IMR-90 (cell line): ENCODE results near the gene IER5. TPM values are rescaled to one million over a fixed set of nuclear protein-coding genes. Genes with fewer than 3 reads are reported as not detected.

ENCODE experiments used
- ATAC-seq: fragments of 200-7000 bp; cut with Tn5 transposase; 2 replicates; pipeline ENCODE4 v1.9.1; 2020; ENCODE audit warnings: low read depth, mild to moderate bottlenecking, moderate library complexity
- BruUV-seq: library from RNA; stranded (reverse); fragments of 400-500 nt; replicated peaks from 2 replicates; lab custom pipeline; 2021; lab: Mats Ljungman, UMichigan
- CTCF ChIA-PET: fragments of 300-600 bp; formaldehyde crosslinking; extraction: SDS; loops from one replicate; lab custom pipeline; 2021; ENCODE audit warnings: antibody characterized with exemption; lab: Yijun Ruan, JAX
- POLR2A ChIA-PET: fragments of 300-600 bp; sonication (Branson Sonifier 250); formaldehyde crosslinking; loops from one replicate; lab custom pipeline; 2022; ENCODE audit warnings: antibody characterized with exemption; ENCODE audit not compliant: unreplicated experiment; lab: Charles Lee
- DNase-seq: peaks from one replicate; pipeline ENCODE4 v3.0.0; 2013
- H2AFZ ChIP-seq: replicated peaks from 2 replicates; pipeline ENCODE3; 2013; ENCODE audit warnings: low read length, mild to moderate bottlenecking; ENCODE audit not compliant: poor library complexity
- H2AK5ac ChIP-seq: 2 replicates; pipeline ENCODE4 v1.6.1; 2013; ENCODE audit warnings: low read depth, low read length, inconsistent platforms
- H2AK9ac ChIP-seq: replicated peaks from 2 replicates; pipeline ENCODE3; 2013; ENCODE audit warnings: mild to moderate bottlenecking, low read depth, low read length, moderate library complexity; ENCODE audit not compliant: poor library complexity
- H2BK120ac ChIP-seq: 2 replicates; pipeline ENCODE4 v1.6.1; 2013; ENCODE audit warnings: low read depth, low read length, inconsistent platforms
- H2BK15ac ChIP-seq: 3 replicates; pipeline ENCODE4 v1.6.1; 2013; ENCODE audit warnings: low read depth, low read length, inconsistent platforms
- H2BK20ac ChIP-seq: 2 replicates; pipeline ENCODE4 v1.6.1; 2013; ENCODE audit warnings: low read depth, mild to moderate bottlenecking, inconsistent platforms, low read length, moderate library complexity
- H2BK5ac ChIP-seq: 2 replicates; pipeline ENCODE4 v1.6.1; 2013; ENCODE audit warnings: mild to moderate bottlenecking, low read depth, low read length, inconsistent platforms; ENCODE audit not compliant: poor library complexity, severe bottlenecking
- H3K14ac ChIP-seq: replicated peaks from 2 replicates; pipeline ENCODE4 v1.6.1; 2013; ENCODE audit warnings: low read depth, low read length, inconsistent platforms
- H3K18ac ChIP-seq: 2 replicates; pipeline ENCODE4 v1.6.1; 2013; ENCODE audit warnings: low read depth, low read length, control low read depth
- H3K23ac ChIP-seq: 2 replicates; pipeline ENCODE4 v1.6.1; 2013; ENCODE audit warnings: low read depth, low read length, inconsistent platforms
- H3K27ac ChIP-seq: 2 replicates; pipeline ENCODE4 v1.5.1; 2013; ENCODE audit warnings: mild to moderate bottlenecking, control low read depth, low read length; ENCODE audit not compliant: insufficient read depth
- H3K27me3 ChIP-seq: 2 replicates; pipeline ENCODE4 v1.6.1; 2013; ENCODE audit warnings: low read length; ENCODE audit not compliant: control insufficient read depth, insufficient read depth
- H3K36me3 ChIP-seq: 2 replicates; pipeline ENCODE4 v1.6.1; 2013; ENCODE audit warnings: low read length, mixed read lengths; ENCODE audit not compliant: control insufficient read depth, insufficient read depth
- H3K4ac ChIP-seq: 2 replicates; pipeline ENCODE4 v1.6.1; 2013; ENCODE audit warnings: low read depth, low read length, inconsistent platforms
- H3K4me1 ChIP-seq: 2 replicates; pipeline ENCODE4 v1.6.1; 2013; ENCODE audit warnings: low read length, mixed read lengths; ENCODE audit not compliant: control insufficient read depth, insufficient read depth
- H3K4me2 ChIP-seq: 2 replicates; pipeline ENCODE4 v1.6.1; 2013; ENCODE audit warnings: low read depth, mild to moderate bottlenecking, control low read depth, low read length, moderate library complexity
- H3K4me3 ChIP-seq: 2 replicates; pipeline ENCODE4 v1.5.1; 2013; ENCODE audit warnings: low read depth, mild to moderate bottlenecking, control low read depth, low read length, moderate library complexity; ENCODE audit not compliant: insufficient read depth
- H3K56ac ChIP-seq: 2 replicates; pipeline ENCODE4 v1.6.1; 2013; ENCODE audit warnings: low read length, inconsistent platforms; ENCODE audit not compliant: insufficient read depth; ENCODE audit errors: extremely low read depth
- H3K79me1 ChIP-seq, 2 experiments: 2 replicates each; pipeline ENCODE4 v1.6.1; 2013; ENCODE audit warnings: low read length in 2 of 2, inconsistent platforms in 1 of 2, low read depth in 1 of 2
- H3K9ac ChIP-seq: 2 replicates; pipeline ENCODE4 v1.6.1; 2013; ENCODE audit warnings: low read depth, low read length, control low read depth
- H3K9me1 ChIP-seq: 2 replicates; pipeline ENCODE4 v1.6.1; 2013; ENCODE audit warnings: low read length, inconsistent platforms; ENCODE audit not compliant: insufficient read depth
- H3K9me3 ChIP-seq: 2 replicates; pipeline ENCODE4 v1.6.1; 2013; ENCODE audit warnings: low read length; ENCODE audit not compliant: control insufficient read depth, insufficient read depth
- H4K20me1 ChIP-seq: 2 replicates; pipeline ENCODE4 v1.6.1; 2013; ENCODE audit warnings: low read length, inconsistent platforms; ENCODE audit not compliant: insufficient read depth
- H4K5ac ChIP-seq: 2 replicates; pipeline ENCODE4 v1.6.1; 2013; ENCODE audit warnings: mild to moderate bottlenecking, low read depth, low read length, control low read depth
- H4K8ac ChIP-seq, 2 experiments: 2 replicates each; pipeline ENCODE4 v1.6.1; 2013; ENCODE audit warnings: low read depth in 2 of 2, low read length in 2 of 2, control low read depth in 1 of 2, inconsistent platforms in 1 of 2
- H4K91ac ChIP-seq: 2 replicates; pipeline ENCODE4 v1.6.1; 2013; ENCODE audit warnings: low read depth, low read length, inconsistent platforms; ENCODE audit not compliant: insufficient read depth
- BHLHE40 ChIP-seq: fragments of 150-350 bp; IDR thresholded peaks from 2 replicates; pipeline ENCODE4 v1.6.1; 2016; ENCODE audit warnings: mild to moderate bottlenecking, low read depth, low read length
- CEBPB ChIP-seq: IDR thresholded peaks from 2 replicates; pipeline ENCODE4 v1.6.1; 2012; ENCODE audit warnings: low read depth, low read length, improper control_type of control experiment
- CHD1 ChIP-seq: IDR thresholded peaks from 2 replicates; pipeline ENCODE4 v1.6.1; 2012; ENCODE audit warnings: low read depth, low read length, improper control_type of control experiment
- CTCF ChIP-seq: conservative IDR thresholded peaks from 2 replicates; pipeline ENCODE4 v1.5.1; 2012; ENCODE audit warnings: mild to moderate bottlenecking, low read depth, low read length, improper control_type of control experiment
- ELK1 ChIP-seq: fragments of 150-350 bp; IDR thresholded peaks from 2 replicates; pipeline ENCODE4 v1.6.1; 2016; ENCODE audit warnings: low read depth, mild to moderate bottlenecking, low read length, moderate library complexity, borderline replicate concordance
- FOS ChIP-seq: fragments of 150-350 bp; IDR thresholded peaks from 2 replicates; pipeline ENCODE4 v1.6.1; 2016; ENCODE audit warnings: low read depth, low read length
- MAFK ChIP-seq: IDR thresholded peaks from 2 replicates; pipeline ENCODE4 v1.6.1; 2012; ENCODE audit warnings: low read depth, low read length, improper control_type of control experiment
- MAZ ChIP-seq: IDR thresholded peaks from 2 replicates; pipeline ENCODE4 v1.6.1; 2012; ENCODE audit warnings: low read depth, mild to moderate bottlenecking, low read length, improper control_type of control experiment, moderate library complexity, borderline replicate concordance
- MXI1 ChIP-seq: IDR thresholded peaks from 2 replicates; pipeline ENCODE4 v1.6.1; 2012; ENCODE audit warnings: low read depth, mild to moderate bottlenecking, low read length, moderate library complexity, borderline replicate concordance
- NFE2L2 ChIP-seq: fragments of 150-350 bp; IDR thresholded peaks from 2 replicates; pipeline ENCODE4 v1.6.1; 2016; ENCODE audit warnings: low read depth, mild to moderate bottlenecking, low read length
- POLR2A ChIP-seq: IDR thresholded peaks from 2 replicates; pipeline ENCODE4 v1.6.1; 2012; ENCODE audit warnings: mild to moderate bottlenecking, low read depth, low read length
- RAD21 ChIP-seq: IDR thresholded peaks from 2 replicates; pipeline ENCODE4 v1.6.1; 2012; ENCODE audit warnings: low read length, improper control_type of control experiment
- RCOR1 ChIP-seq: IDR thresholded peaks from 2 replicates; pipeline ENCODE4 v1.6.1; 2012; ENCODE audit warnings: mild to moderate bottlenecking, low read length, improper control_type of control experiment; ENCODE audit not compliant: insufficient replicate concordance
- RFX5 ChIP-seq: IDR thresholded peaks from 2 replicates; pipeline ENCODE4 v1.8.0; 2012; ENCODE audit warnings: low read depth, mild to moderate bottlenecking, low read length, moderate library complexity
- SMC3 ChIP-seq: fragments of 150-350 bp; IDR thresholded peaks from 2 replicates; pipeline ENCODE4 v1.6.1; 2016; ENCODE audit warnings: low read depth, mild to moderate bottlenecking, antibody characterized with exemption, low read length, moderate library complexity
- USF2 ChIP-seq: fragments of 150-350 bp; IDR thresholded peaks from 2 replicates; pipeline ENCODE4 v1.6.1; 2017; ENCODE audit warnings: mild to moderate bottlenecking, antibody characterized with exemption, low read length, low read depth
- WGBS, 2 experiments: methylation state at CpG; one replicate each; pipeline versions ENCODE4 v1.1.5 to v1.1.7; 2013; ENCODE audit warnings: missing lambda C conversion rate in 2 of 2; ENCODE audit not compliant: insufficient read length in 1 of 2; ENCODE audit errors: extremely low coverage in 2 of 2; 5-methylcytosine and 5-hydroxymethylcytosine counted together
- dilution Hi-C: fragments of 300-500 bp; cut with HindIII; formaldehyde crosslinking; loops from one replicate; pipeline ENCODE4 v1.14.3; 2018; ENCODE audit warnings: low sequenced_read_pairs; ENCODE audit not compliant: unreplicated experiment
- in situ Hi-C: fragments of 300-500 bp; cut with MboI; formaldehyde crosslinking; loops from 3 replicates; pipeline ENCODE4 v1.14.3; 2019; ENCODE audit warnings: low sequenced_read_pairs, inconsistent platforms, mixed read lengths
- intact Hi-C: fragments of 100-400 bp; cut with micrococcal nuclease; formaldehyde crosslinking; loops from 2 replicates; pipeline ENCODE4 v1.10.0; 2022
- polyA plus RNA-seq, 3 experiments: library from polyadenylated mRNA; depleted of rRNA; stranded (reverse); fragments of >200 nt; gene quantifications; 2 replicates each; pipeline ENCODE4 v1.2.3, GENCODE V29; 2012; ENCODE audit warnings: low replicate concordance in 1 of 3
- total RNA-seq: library from RNA; depleted of rRNA; stranded (reverse); fragments of >200 nt; gene quantifications from 2 replicates; pipeline ENCODE4 v1.2.3, GENCODE V29; 2012

Gene IER5
- total and polyA plus RNA-seq, 2 of the 4 experiments (the other 2 are of a cell fraction): 15.8 to 27.1 TPM

- H3K9me3 ChIP-seq: peaks cover 3% of the 10 kb centered on the region
- H2AFZ ChIP-seq: no peak overlapping the region
- no peaks in the 10 kb centered on the region for H3K79me1 ChIP-seq
- peaks cover 3% of the 10 kb centered on the region for H3K4me1 ChIP-seq
- H4K5ac ChIP-seq: no peak overlapping the region
- intact Hi-C loops (no loop called here), dilution Hi-C loops (no loop called here), in situ Hi-C loops (no loop called here)
- no peak overlapping the region for H2BK120ac ChIP-seq
- H3K4me2 ChIP-seq: no peak overlapping the region
- no peak overlapping the region for H2BK15ac ChIP-seq
- no peak for TF ChIP-seq ELK1
- no peak for TF ChIP-seq MAZ
- no peak for TF ChIP-seq CTCF
- TF ChIP-seq CHD1: no peak
- no peak for TF ChIP-seq MAFK
- TF ChIP-seq NFE2L2: no peak
- TF ChIP-seq MXI1: no peak
- no peak for TF ChIP-seq USF2
- TF ChIP-seq FOS: no peak
- TF ChIP-seq RCOR1: no peak
- TF ChIP-seq POLR2A: no peak
- no peak for TF ChIP-seq BHLHE40
- no peak for TF ChIP-seq RAD21
- TF ChIP-seq SMC3: no peak
- no peak for TF ChIP-seq RFX5
- no peak for TF ChIP-seq CEBPB
- DNase-seq (no peak), ATAC-seq (no peak)
- no CpG with 5 or more reads among the region's 6 CpGs for WGBS, 2 experiments
- no peak overlapping the region for H2BK5ac ChIP-seq
- POLR2A ChIA-PET: interaction anchor here (0.6 kb wide), 1 partner anchor 64 kb away, joined by 3 read pairs; no protein-coding TSS in a partner anchor
- H3K9me1 ChIP-seq: no peaks in the 10 kb centered on the region
- no peaks in the 10 kb centered on the region for H4K20me1 ChIP-seq
- no peak overlapping the region for H2BK20ac ChIP-seq
- H3K27me3 ChIP-seq: no peaks in the 10 kb centered on the region
- no peak overlapping the region for H3K18ac ChIP-seq
- H4K91ac ChIP-seq: no peak overlapping the region
- no peak overlapping the region for H3K56ac ChIP-seq
- CTCF ChIA-PET: no interaction called here
- H2AK5ac ChIP-seq: no peak overlapping the region
- H3K36me3 ChIP-seq: no peaks in the 10 kb centered on the region
- no peak overlapping the region for H3K9ac ChIP-seq
- H3K27ac ChIP-seq: no peak overlapping the region
- no peak overlapping the region for H3K14ac ChIP-seq
- H3K4ac ChIP-seq: no peak overlapping the region
- no TSS peak for BruUV-seq
- H4K8ac ChIP-seq: no peak overlapping the region
- H3K4me3 ChIP-seq: no peak overlapping the region
- no peak overlapping the region for H3K23ac ChIP-seq
- no peak overlapping the region for H2AK9ac ChIP-seq
Measured at GRCh38 chr1:181064011-181064623, 24.4 kb upstream of the IER5 start.
